K562 (cell line): ENCODE results near the gene RBMS1. TPM values are rescaled to one million over a fixed set of nuclear protein-coding genes. Genes with fewer than 3 reads are reported as not detected.

Experiments
- ATAC-seq: fragments of 200-7000 bp; cut with Tn5 transposase; 3 replicates; pipeline ENCODE4 v1.9.1; 2020; ENCODE audit warnings: moderate library complexity
- BruUV-seq: library from RNA; stranded (reverse); fragments of 400-500 nt; replicated peaks from 2 replicates; lab custom pipeline; 2021; lab: Mats Ljungman, UMichigan
- CTCF ChIA-PET: fragments of 300-600 bp; formaldehyde crosslinking; extraction: SDS; loops from one replicate; lab custom pipeline; 2021; ENCODE audit warnings: low intra/inter-chr PET ratio; lab: Yijun Ruan, JAX
- POLR2A ChIA-PET: fragments of 300-600, 350-650 bp; sonication (Branson Sonifier 250); formaldehyde crosslinking; extraction: SDS; loops from one replicate; lab custom pipeline; 2021; ENCODE audit warnings: antibody characterized with exemption, inconsistent platforms; lab: Yijun Ruan, JAX
- DNase-seq, 4 experiments: peaks; one replicate each; pipeline versions ENCODE4 v3.0.0 to v3.0.0-alpha.2; 2011 to 2018; ENCODE audit warnings: low spot score in 3 of 4, mixed read lengths in 3 of 4; ENCODE audit errors: extremely low read depth in 1 of 4
- FAIRE-seq: peaks from 2 replicates; lab custom pipeline; 2011; peaks lifted over from hg19 to GRCh38; lab: Jason Lieb, UNC
- H2AFZ ChIP-seq: 2 replicates; pipeline ENCODE4 v1.6.0; 2011; ENCODE audit warnings: low read depth, low read length, control low read depth, inconsistent platforms
- H3K27ac ChIP-seq: fragments of 200-600 bp; 3 replicates; pipeline ENCODE4 v1.8.0; 2011; ENCODE audit warnings: low read depth, mild to moderate bottlenecking, control low read depth, inconsistent platforms, low read length, moderate library complexity, mixed read lengths; ENCODE audit errors: extremely low read depth
- H3K27me3 ChIP-seq, 2 experiments: fragments of 300-600 bp in 1 of 2; 2 replicates in 1 of 2; 3 replicates in 1 of 2; pipeline versions ENCODE4 v1.6.0 to v1.8.0; 2011; ENCODE audit warnings: inconsistent platforms in 2 of 2, low read length in 2 of 2, mild to moderate bottlenecking in 1 of 2, mixed read lengths in 1 of 2, moderate library complexity in 1 of 2; ENCODE audit not compliant: control insufficient read depth in 2 of 2, insufficient read depth in 2 of 2
- H3K36me3 ChIP-seq: fragments of 300-600 bp; 3 replicates; pipeline ENCODE4 v1.8.0; 2011; ENCODE audit warnings: mild to moderate bottlenecking, low read length, inconsistent platforms; ENCODE audit not compliant: control insufficient read depth, insufficient read depth
- H3K4me1 ChIP-seq, 2 experiments: fragments of 200-600 bp in 1 of 2; replicated peaks in 1 of 2; 2 replicates in 1 of 2; 3 replicates in 1 of 2; pipeline versions ENCODE4 v1.5.1 to v1.8.0; 2011; ENCODE audit warnings: inconsistent platforms in 2 of 2, low read length in 2 of 2, mild to moderate bottlenecking in 1 of 2, mixed read lengths in 1 of 2, moderate library complexity in 1 of 2; ENCODE audit not compliant: control insufficient read depth in 2 of 2, insufficient read depth in 2 of 2
- H3K4me2 ChIP-seq: 2 replicates; pipeline ENCODE4 v1.6.1; 2011; ENCODE audit warnings: low read length, control low read depth, inconsistent platforms, mixed read lengths; ENCODE audit not compliant: insufficient read depth
- H3K4me3 ChIP-seq: fragments of 200-600 bp; sonication (generic), shearing (Covaris generic); 2 replicates; pipeline ENCODE4 v1.5.1; 2016; ENCODE audit warnings: control low read depth, inconsistent platforms
- H3K79me2 ChIP-seq: fragments of 200-600 bp; 3 replicates; pipeline ENCODE4 v1.8.0; 2011; ENCODE audit warnings: low read length, inconsistent platforms; ENCODE audit not compliant: control insufficient read depth, insufficient read depth
- H3K9ac ChIP-seq, 2 experiments: 2 replicates each; pipeline versions ENCODE4 v1.6.0 to v1.6.1; 2011; ENCODE audit warnings: low read depth in 2 of 2, low read length in 2 of 2, control low read depth in 1 of 2, inconsistent platforms in 1 of 2, mild to moderate bottlenecking in 1 of 2, mixed read lengths in 1 of 2; ENCODE audit not compliant: insufficient read depth in 1 of 2
- H3K9me1 ChIP-seq: one replicate; pipeline ENCODE4 v1.6.0; 2011; ENCODE audit warnings: inconsistent platforms, mild to moderate bottlenecking, low read length, moderate library complexity; ENCODE audit not compliant: control insufficient read depth, insufficient read depth
- H3K9me3 ChIP-seq: replicated peaks from 2 replicates; pipeline ENCODE4 v1.5.1; 2011; ENCODE audit warnings: low read depth, low read length, inconsistent platforms; ENCODE audit not compliant: control insufficient read depth, insufficient read depth
- H4K20me1 ChIP-seq: replicated peaks from 2 replicates; pipeline ENCODE4 v1.6.1; 2011; ENCODE audit warnings: low read length, inconsistent platforms, mixed read lengths; ENCODE audit not compliant: control insufficient read depth, insufficient read depth
- ELF2 ChIP-seq: fragments of 250-450 bp; sonication (Bioruptor Pico); IDR thresholded peaks from 2 replicates; pipeline ENCODE4 v1.5.0; 2021; ENCODE audit warnings: mild to moderate bottlenecking
- FOXP1 ChIP-seq: sonication (generic); formaldehyde crosslinking; IDR thresholded peaks from 2 replicates; pipeline ENCODE4 v1.8.0; 2022; ENCODE audit warnings: mild to moderate bottlenecking, missing genetic modification reagents
- MYNN ChIP-seq, 2 experiments: sonication (generic); formaldehyde crosslinking in 1 of 2; IDR thresholded peaks; 2 replicates each; pipeline versions ENCODE4 v1.5.0 to v1.6.1; 2016 to 2020; ENCODE audit warnings: antibody characterized with exemption in 1 of 2, missing genetic modification reagents in 1 of 2
- SMAD1 ChIP-seq: fragments of 150-350 bp; IDR thresholded peaks from 2 replicates; pipeline ENCODE4 v1.6.1; 2014; ENCODE audit warnings: low read length, low read depth; ENCODE audit not compliant: partially characterized antibody
- SMARCB1 ChIP-seq: IDR thresholded peaks from 2 replicates; pipeline ENCODE4 v1.6.1; 2011; ENCODE audit warnings: improper control_type of control experiment, low read depth; ENCODE audit not compliant: insufficient read length
- SP2 ChIP-seq: IDR thresholded peaks from 2 replicates; pipeline ENCODE4 v1.6.1; 2011; ENCODE audit warnings: mild to moderate bottlenecking, low read depth, low read length, moderate library complexity; ENCODE audit not compliant: poor library complexity, severe bottlenecking; ENCODE audit errors: extremely low read depth
- ZNF134 ChIP-seq: fragments of 250-450 bp; sonication (Bioruptor Pico); conservative IDR thresholded peaks from 2 replicates; pipeline ENCODE4 v1.4.0; 2020
- ZNF354B ChIP-seq: fragments of 250-450 bp; sonication (Bioruptor Pico); IDR thresholded peaks from 2 replicates; pipeline ENCODE4 v1.4.0; 2020
- WGBS: fragments of 100-300 bp; shearing (Covaris generic); methylation state at CpG from one replicate; pipeline ENCODE4 v1.1.6; 2016; ENCODE audit warnings: low coverage, mixed read lengths; ENCODE audit not compliant: insufficient coverage; ENCODE audit errors: missing lambda C conversion rate; 5-methylcytosine and 5-hydroxymethylcytosine counted together
- in situ Hi-C: fragments of 300-500 bp; cut with MboI; formaldehyde crosslinking; loops from 4 replicates; pipeline ENCODE4 v1.15.0; 2018; ENCODE audit warnings: inconsistent platforms, mixed read lengths
- intact Hi-C: fragments of 100-400 bp; cut with micrococcal nuclease; formaldehyde crosslinking; loops from 2 replicates; pipeline ENCODE4 v1.14.2; 2022
- polyA plus RNA-seq, 8 experiments: library from polyadenylated mRNA; depleted of rRNA in 4 of 8; stranded (reverse) in 5 of 8; unstranded in 3 of 8; fragments of >200 nt; fragmentation: Nextera tagmentation in 2 of 8; fragmentation: Illumina TruSeq in 1 of 8; extraction: Ambion mirVana in 2 of 8; extraction: Trizol in 1 of 8; gene quantifications; 2 replicates each; pipeline versions ENCODE4 v1.2.1 to v1.2.3, GENCODE V29; 2011 to 2014; ENCODE audit warnings: inconsistent platforms in 1 of 8, missing spikeins in 1 of 8
- total RNA-seq, 7 experiments: library from RNA; depleted of rRNA in 6 of 7; stranded (reverse); fragments of >200 nt in 6 of 7; fragmentation: Illumina TruSeq in 2 of 7; extraction: Trizol in 2 of 7; gene quantifications; 2 replicates each; pipeline versions ENCODE4 v1.2.1 to v1.2.3, GENCODE V29; 2011 to 2021; ENCODE audit warnings: low replicate concordance in 1 of 7
- TF ChIP-seq, protein P1 (sequence below): IDR thresholded peaks from 3 replicates; pipeline ENCODE4 v1.6.1; 2011; ENCODE audit warnings: borderline replicate concordance, mild to moderate bottlenecking; ENCODE audit not compliant: insufficient read length, insufficient read depth

The RBMS1 gene
- total and polyA plus RNA-seq, 9 of the 15 experiments (the other 6 are each of a cell fraction or from before 2014, with no cell fraction given) = 0.04 to 0.31 (median 0.09) TPM; not detected in 6

DNA sequence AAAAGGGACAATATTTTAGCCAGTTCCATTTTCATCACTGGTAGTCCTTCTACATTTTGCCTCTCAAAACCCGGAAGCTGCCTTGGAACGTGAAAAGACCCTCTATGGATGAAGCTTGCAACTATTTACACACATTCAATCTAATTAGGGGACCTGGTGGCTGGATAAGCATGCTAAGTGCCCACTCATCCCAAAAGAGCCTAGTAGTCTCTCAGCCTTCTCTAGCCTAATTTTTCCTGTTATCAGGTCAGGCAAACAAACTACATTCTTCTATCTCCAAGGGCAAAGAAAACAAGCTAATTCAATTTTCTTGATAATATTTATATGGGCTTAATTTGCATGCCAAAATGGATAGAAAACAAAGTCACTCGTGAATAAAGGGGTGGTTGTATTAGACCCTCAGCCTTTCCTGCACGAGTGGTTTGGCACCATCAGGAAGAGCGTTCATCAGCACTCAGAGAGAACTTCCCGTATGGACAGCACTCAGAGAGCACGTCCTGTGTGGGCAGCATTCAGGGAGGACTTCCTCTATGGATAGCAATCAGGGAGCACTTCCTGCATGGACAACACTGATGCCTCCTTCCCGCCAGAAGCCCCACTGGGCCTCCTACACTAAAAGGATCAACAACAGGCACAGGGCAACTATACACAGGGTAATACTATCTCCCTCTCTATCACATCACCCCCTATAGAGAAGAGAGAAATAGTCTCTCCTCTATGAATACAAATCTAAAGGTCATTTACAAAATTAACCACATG is 122.2 kb downstream of the RBMS1 start:
- no peak overlapping the region for H2AFZ ChIP-seq
- in situ Hi-C loops (no loop called here), intact Hi-C loops (no loop called here)
- 0% methylated on average over 8 of the region's 8 CpGs for WGBS
- ATAC-seq (no peak), DNase-seq (no peak), FAIRE-seq (no peak)
- H3K9ac ChIP-seq = no peak overlapping the region
- ChIA-PET CTCF (no interaction called here), POLR2A (no interaction called here)
- H4K20me1 ChIP-seq = no peaks in the 10 kb centered on the region
- no TSS peak for BruUV-seq
- no peaks in the 10 kb centered on the region for H3K36me3 ChIP-seq
- H3K4me2 ChIP-seq = no peak overlapping the region
- H3K79me2 ChIP-seq = no peaks in the 10 kb centered on the region
- H3K4me3 ChIP-seq = no peak overlapping the region
- TF ChIP-seq FOXP1 (CRISPR knock-in tag) (no peak), ELF2 (CRISPR knock-in tag) (no peak), ZNF354B (CRISPR knock-in tag) (no peak), SP2 (no peak), SMARCB1 (no peak), SMAD1 (no peak), MYNN (IDR thresholded peaks at IDR 0.05) (no peak), MYNN (CRISPR knock-in tag; IDR thresholded peaks at IDR 0.05) (no peak), ZNF134 (CRISPR knock-in tag) (no peak)
- TF ChIP-seq, protein P1, sequence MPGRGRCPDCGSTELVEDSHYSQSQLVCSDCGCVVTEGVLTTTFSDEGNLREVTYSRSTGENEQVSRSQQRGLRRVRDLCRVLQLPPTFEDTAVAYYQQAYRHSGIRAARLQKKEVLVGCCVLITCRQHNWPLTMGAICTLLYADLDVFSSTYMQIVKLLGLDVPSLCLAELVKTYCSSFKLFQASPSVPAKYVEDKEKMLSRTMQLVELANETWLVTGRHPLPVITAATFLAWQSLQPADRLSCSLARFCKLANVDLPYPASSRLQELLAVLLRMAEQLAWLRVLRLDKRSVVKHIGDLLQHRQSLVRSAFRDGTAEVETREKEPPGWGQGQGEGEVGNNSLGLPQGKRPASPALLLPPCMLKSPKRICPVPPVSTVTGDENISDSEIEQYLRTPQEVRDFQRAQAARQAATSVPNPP = no peak
- no peaks in the 10 kb centered on the region for H3K27me3 ChIP-seq
- H3K9me3 ChIP-seq = no peaks in the 10 kb centered on the region
- H3K9me1 ChIP-seq = no peaks in the 10 kb centered on the region
- no peaks in the 10 kb centered on the region for H3K4me1 ChIP-seq
- no peak overlapping the region for H3K27ac ChIP-seq
